Kidney (tissue), 14 donors: ENCODE data around the gene STIP1. TPM values are rescaled to one million over a fixed set of nuclear protein-coding genes. Genes with fewer than 3 reads are reported as not detected.

Source experiments
- DNase-seq, 5 donors: peaks; one replicate each; pipeline ENCODE4 v3.0.0-alpha.2; 2013 to 2020
- FAIRE-seq: peaks from 2 replicates; lab custom pipeline; 2012; peaks lifted over from hg19 to GRCh38; lab: Jason Lieb, UNC
- H3K27ac ChIP-seq, 2 donors: one replicate each; pipeline ENCODE4 v1.7.0; 2013; ENCODE audit warnings: low read depth in 2 of 2, low read length in 2 of 2, inconsistent platforms in 1 of 2
- H3K27me3 ChIP-seq: one replicate; pipeline ENCODE4 v1.7.1; 2013; ENCODE audit warnings: low read length, inconsistent platforms; ENCODE audit not compliant: control insufficient read depth, insufficient read depth
- H3K36me3 ChIP-seq, 3 donors: one replicate each; pipeline versions ENCODE4 v1.7.0 to v1.7.1; 2013; ENCODE audit warnings: low read length in 3 of 3, control low read depth in 1 of 3, inconsistent platforms in 1 of 3; ENCODE audit not compliant: insufficient read depth in 3 of 3, control insufficient read depth in 2 of 3
- H3K4me1 ChIP-seq, 3 donors: one replicate each; pipeline versions ENCODE4 v1.7.0 to v1.7.1; 2013; ENCODE audit warnings: low read length in 3 of 3, inconsistent platforms in 1 of 3, low read depth in 1 of 3; ENCODE audit not compliant: control insufficient read depth in 2 of 3, insufficient read depth in 2 of 3
- H3K4me3 ChIP-seq, 3 donors: one replicate each; pipeline versions ENCODE4 v1.7.0 to v1.8.1; 2013; ENCODE audit warnings: low read length in 3 of 3, control low read depth in 1 of 3, inconsistent platforms in 1 of 3
- H3K9ac ChIP-seq, 3 donors: one replicate each; pipeline versions ENCODE4 v1.7.0 to v1.7.1; 2013; ENCODE audit warnings: low read length in 3 of 3, control low read depth in 1 of 3, inconsistent platforms in 1 of 3
- H3K9me3 ChIP-seq, 3 donors: one replicate each; pipeline versions ENCODE4 v1.7.0 to v1.7.1; 2013; ENCODE audit warnings: low read length in 3 of 3, control low read depth in 1 of 3, inconsistent platforms in 1 of 3; ENCODE audit not compliant: control insufficient read depth in 2 of 3, insufficient read depth in 1 of 3
- intact Hi-C: fragments of 100-400 bp; cut with DNase I; formaldehyde crosslinking; loops from one replicate; pipeline ENCODE4 v1.11.1; 2022
- polyA plus RNA-seq: library from polyadenylated mRNA; stranded (reverse); fragments of 350-450 nt; fragmentation: Illumina TruSeq; extraction: RNeasy Lipid Tissue Mini Kit (QIAGEN cat#74804); gene quantifications from one replicate; pipeline ENCODE4 v1.2.3, GENCODE V29; 2014; ENCODE audit warnings: low read depth, low replicate concordance; ENCODE audit not compliant: insufficient read depth
- total RNA-seq: library from RNA; stranded (reverse); fragmentation: NEBNext Ultra II Directional; extraction: Animal tissue kit (Norgen Biotek cat#: 25700); gene quantifications from one replicate; pipeline ENCODE4 v1.2.1, GENCODE V29; 2021
- TF ChIP-seq, protein P1 (sequence below): IDR thresholded peaks from 3 replicates; pipeline ENCODE4 v1.5.1; 2012; ENCODE audit warnings: mild to moderate bottlenecking, moderate library complexity, borderline replicate concordance; ENCODE audit not compliant: insufficient read depth; ENCODE audit errors: extremely low read depth
- donor health status: control.
- donor health status: control.
- donor health status: control.
- donor health status: control.
- donor health status: control.
- donor health status: DM: yes; HTN: yes; CAD: no.
- donor health status: Normal renal cell carcinoma (clear cell type).

The STIP1 gene
- total and polyA plus RNA-seq, 2 donors from 2014 or later = 81.2 to 86.0 TPM

DNA sequence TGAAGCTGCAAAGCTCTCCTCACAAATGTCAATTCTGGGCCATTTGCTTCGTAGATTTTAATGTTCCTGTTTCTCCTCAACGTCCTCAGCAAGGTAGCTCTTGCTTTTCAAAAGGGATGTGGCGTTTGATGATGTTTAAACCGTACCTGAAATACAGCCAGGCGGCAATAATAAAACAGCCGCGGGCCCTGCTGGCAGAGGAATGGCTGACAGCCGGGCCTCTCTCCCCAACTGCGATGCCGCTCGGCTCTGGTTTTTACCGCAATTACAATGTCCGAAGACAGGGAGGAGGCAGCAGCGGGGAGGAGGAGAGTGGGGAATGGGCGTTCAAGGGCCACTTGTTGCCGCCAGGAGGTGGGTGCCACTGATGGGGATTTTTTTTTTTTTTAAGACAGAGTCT lies 47.6 kb upstream of the STIP1 start:
- H3K36me3 ChIP-seq = no peaks in the 10 kb centered on the region
- TF ChIP-seq, protein P1, sequence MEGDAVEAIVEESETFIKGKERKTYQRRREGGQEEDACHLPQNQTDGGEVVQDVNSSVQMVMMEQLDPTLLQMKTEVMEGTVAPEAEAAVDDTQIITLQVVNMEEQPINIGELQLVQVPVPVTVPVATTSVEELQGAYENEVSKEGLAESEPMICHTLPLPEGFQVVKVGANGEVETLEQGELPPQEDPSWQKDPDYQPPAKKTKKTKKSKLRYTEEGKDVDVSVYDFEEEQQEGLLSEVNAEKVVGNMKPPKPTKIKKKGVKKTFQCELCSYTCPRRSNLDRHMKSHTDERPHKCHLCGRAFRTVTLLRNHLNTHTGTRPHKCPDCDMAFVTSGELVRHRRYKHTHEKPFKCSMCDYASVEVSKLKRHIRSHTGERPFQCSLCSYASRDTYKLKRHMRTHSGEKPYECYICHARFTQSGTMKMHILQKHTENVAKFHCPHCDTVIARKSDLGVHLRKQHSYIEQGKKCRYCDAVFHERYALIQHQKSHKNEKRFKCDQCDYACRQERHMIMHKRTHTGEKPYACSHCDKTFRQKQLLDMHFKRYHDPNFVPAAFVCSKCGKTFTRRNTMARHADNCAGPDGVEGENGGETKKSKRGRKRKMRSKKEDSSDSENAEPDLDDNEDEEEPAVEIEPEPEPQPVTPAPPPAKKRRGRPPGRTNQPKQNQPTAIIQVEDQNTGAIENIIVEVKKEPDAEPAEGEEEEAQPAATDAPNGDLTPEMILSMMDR = no peak

DNA sequence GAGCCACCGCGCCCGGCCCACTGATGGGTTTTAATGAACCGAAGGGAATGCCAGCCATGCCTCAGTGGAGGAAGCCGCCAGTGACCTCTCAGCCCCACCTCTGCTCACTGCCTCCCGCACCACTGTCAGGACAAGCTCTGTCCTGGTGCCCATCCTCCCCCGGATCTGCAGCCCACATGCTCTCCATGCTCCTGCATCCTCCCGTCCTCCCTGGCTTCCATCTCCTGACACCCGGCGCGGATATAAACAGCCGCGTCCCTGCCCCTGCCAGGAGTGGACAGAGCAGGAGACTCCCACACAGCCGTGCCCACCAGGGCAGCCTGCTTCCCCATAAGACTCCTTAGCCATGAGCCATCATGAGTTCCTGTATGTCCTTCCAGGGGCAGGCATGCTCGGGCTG lies 46.9 kb upstream of the STIP1 start:
- Histone ChIP-seq H3K36me3 (no peaks in the 10 kb centered on the region), H3K9ac (no peak overlapping the region), H3K4me1 (peaks cover 0 to 30% (median 18%) of the 10 kb centered on the region in 3 donors), H3K4me3 (no peak overlapping the region), H3K27me3 (no peaks in the 10 kb centered on the region), H3K9me3 (no peaks in the 10 kb centered on the region), H3K27ac (peak overlapping the region; percentile 32 to 43)
- FAIRE-seq (no peak), DNase-seq (peak in 4 of 5 donors; percentile 65 to 76 (median 71))
- TF ChIP-seq, protein P1 = no peak
- intact Hi-C loops = no loop called here

More for the DNA sequence above, 47.6 kb upstream of the STIP1 start:
- H3K27ac ChIP-seq = peak overlapping the region in 1 of 2 donors; percentile 23
- intact Hi-C loops = no loop called here
- H3K9me3 ChIP-seq = no peaks in the 10 kb centered on the region
- no peaks in the 10 kb centered on the region for H3K27me3 ChIP-seq
- DNase-seq = no peak
- no peak overlapping the region for H3K4me3 ChIP-seq
- no peak for FAIRE-seq
- peak overlapping the region in 1 of 3 donors; percentile 26 for H3K9ac ChIP-seq
- H3K4me1 ChIP-seq = peaks cover 0 to 28% (median 18%) of the 10 kb centered on the region in 3 donors

DNA sequence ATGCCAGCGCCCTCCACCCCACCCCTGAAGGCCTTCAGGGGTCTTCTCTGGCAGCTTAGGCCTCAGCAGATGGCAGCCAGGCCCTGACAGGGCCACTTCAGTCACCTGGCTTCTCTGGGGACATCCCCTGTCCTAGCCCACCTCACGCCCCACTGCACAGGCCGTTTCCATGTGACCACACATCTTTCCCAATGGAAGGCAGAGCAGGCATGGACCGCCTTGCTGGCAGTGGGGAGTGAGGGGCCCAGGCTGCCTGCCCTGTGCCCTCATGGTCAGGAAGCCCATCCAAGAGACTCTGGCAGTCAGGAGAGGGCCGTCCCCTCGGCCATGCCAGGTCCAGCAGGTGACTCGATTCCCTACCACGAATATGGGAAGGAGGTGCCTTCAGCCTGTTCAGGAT lies 45.9 kb upstream of the STIP1 start:
- H3K27me3 ChIP-seq = no peaks in the 10 kb centered on the region
- peak overlapping the region; percentile 33 to 57 for H3K27ac ChIP-seq
- H3K9me3 ChIP-seq = no peaks in the 10 kb centered on the region
- H3K36me3 ChIP-seq = no peaks in the 10 kb centered on the region
- intact Hi-C loops = no loop called here
- TF ChIP-seq, protein P1 = no peak
- H3K9ac ChIP-seq = no peak overlapping the region
- peaks cover 0 to 32% (median 18%) of the 10 kb centered on the region in 3 donors for H3K4me1 ChIP-seq
- H3K4me3 ChIP-seq = no peak overlapping the region
- no peak for FAIRE-seq
- peak in 2 of 5 donors; percentile 50 to 65 for DNase-seq
